Gastroesophageal sphincter (tissue), 4 donors: Measurements from ENCODE around the gene DIAPH3. TPM values are rescaled to one million over a fixed set of nuclear protein-coding genes. Genes with fewer than 3 reads are reported as not detected.

Experiments used
- ATAC-seq: fragments of 150-250 bp; one replicate; pipeline ENCODE4 v1.9.1; 2016; ENCODE audit warnings: mild to moderate bottlenecking, moderate library complexity
- H3K27ac ChIP-seq, 4 donors: fragments of 200-600 bp; sonication (generic) in 3 of 4; 1 replicate in 3 of 4; 2 replicates in 1 of 4; pipeline ENCODE4 v1.5.1; 2016 to 2019
- H3K27me3 ChIP-seq: fragments of 200-600 bp; sonication (generic); one replicate; pipeline ENCODE4 v1.5.1; 2019
- H3K36me3 ChIP-seq, 2 donors: fragments of 200-600 bp; sonication (generic); one replicate each; pipeline ENCODE4 v1.5.1; 2019; ENCODE audit warnings: control low read depth in 1 of 2
- H3K4me1 ChIP-seq, 3 donors: fragments of 200-600 bp; sonication (generic); 1 replicate in 2 of 3; 2 replicates in 1 of 3; pipeline ENCODE4 v1.5.1; 2016 to 2019; ENCODE audit warnings: control low read depth in 2 of 3
- H3K4me3 ChIP-seq, 2 donors: fragments of 200-600 bp; sonication (generic); one replicate each; pipeline ENCODE4 v1.5.1; 2019; ENCODE audit warnings: mild to moderate bottlenecking in 1 of 2, moderate library complexity in 1 of 2
- H3K9me3 ChIP-seq, 3 donors: fragments of 200-600 bp; sonication (generic); one replicate each; pipeline ENCODE4 v1.5.1; 2017 to 2019; ENCODE audit warnings: control low read depth in 2 of 3
- EP300 ChIP-seq: sonication (generic); formaldehyde crosslinking; IDR thresholded peaks from one replicate; pipeline ENCODE4 v1.6.1; 2017; ENCODE audit warnings: antibody characterized with exemption, mild to moderate bottlenecking
- POLR2A ChIP-seq, 2 donors: fragments of 450-650 bp; IDR thresholded peaks; one replicate each; pipeline ENCODE4 v1.6.1; 2017; ENCODE audit warnings: antibody characterized with exemption in 2 of 2, mild to moderate bottlenecking in 2 of 2, moderate library complexity in 1 of 2
- POLR2AphosphoS5 ChIP-seq: sonication (generic); formaldehyde crosslinking; IDR thresholded peaks from one replicate; pipeline ENCODE4 v1.6.1; 2017; ENCODE audit warnings: antibody characterized with exemption
- WGBS, 2 donors: methylation state at CpG; one replicate each; pipeline ENCODE4 v1.1.5; 2018; ENCODE audit warnings: low coverage in 1 of 2; 5-methylcytosine and 5-hydroxymethylcytosine counted together
- total RNA-seq, 4 donors: library from RNA; depleted of rRNA; stranded (reverse); fragments of >200 nt; gene quantifications; one replicate each; pipeline ENCODE4 v1.1.0, GENCODE V29; 2016
- TF ChIP-seq, protein P1 (sequence below), 4 experiments: fragments of 200-600 bp in 2 of 4; fragments of 450-650 bp in 2 of 4; sonication (generic) in 1 of 4; IDR thresholded peaks; one replicate each; pipeline ENCODE4 v1.5.1; 2017 to 2019; ENCODE audit warnings: antibody characterized with exemption in 4 of 4, mild to moderate bottlenecking in 2 of 4, moderate library complexity in 2 of 4

The DIAPH3 gene
- total RNA-seq, 4 donors from 2014 or later: 0.13 to 1.7 (median 0.49) TPM; not detected in 1

DNA sequence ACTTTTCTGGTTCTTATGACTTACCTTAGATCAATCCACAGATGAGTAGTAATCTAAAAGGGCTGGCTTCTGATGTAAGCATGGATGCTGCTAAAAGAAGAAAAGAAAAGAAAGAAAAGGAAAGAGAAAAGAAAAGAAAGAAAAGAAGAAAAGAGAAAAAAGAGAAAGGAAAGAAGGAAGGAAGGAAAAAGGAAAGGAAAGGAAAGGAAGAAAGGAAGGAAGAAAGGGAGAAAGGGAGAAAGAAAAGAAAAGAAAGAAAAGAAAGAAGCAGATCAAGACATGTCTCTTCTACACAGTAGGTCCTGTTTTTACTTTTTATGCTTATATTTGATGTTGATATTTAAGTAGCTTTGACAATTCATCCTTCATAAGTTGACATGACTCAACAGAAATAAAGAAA is 421.3 kb downstream of the DIAPH3 start:
- no peak overlapping the region for H3K4me3 ChIP-seq
- no peaks in the 10 kb centered on the region for H3K4me1 ChIP-seq
- no peak for ATAC-seq
- no peaks in the 10 kb centered on the region for H3K9me3 ChIP-seq
- H3K36me3 ChIP-seq: no peaks in the 10 kb centered on the region
- no peaks in the 10 kb centered on the region for H3K27me3 ChIP-seq
- H3K27ac ChIP-seq: no peak overlapping the region
- TF ChIP-seq, protein P1, sequence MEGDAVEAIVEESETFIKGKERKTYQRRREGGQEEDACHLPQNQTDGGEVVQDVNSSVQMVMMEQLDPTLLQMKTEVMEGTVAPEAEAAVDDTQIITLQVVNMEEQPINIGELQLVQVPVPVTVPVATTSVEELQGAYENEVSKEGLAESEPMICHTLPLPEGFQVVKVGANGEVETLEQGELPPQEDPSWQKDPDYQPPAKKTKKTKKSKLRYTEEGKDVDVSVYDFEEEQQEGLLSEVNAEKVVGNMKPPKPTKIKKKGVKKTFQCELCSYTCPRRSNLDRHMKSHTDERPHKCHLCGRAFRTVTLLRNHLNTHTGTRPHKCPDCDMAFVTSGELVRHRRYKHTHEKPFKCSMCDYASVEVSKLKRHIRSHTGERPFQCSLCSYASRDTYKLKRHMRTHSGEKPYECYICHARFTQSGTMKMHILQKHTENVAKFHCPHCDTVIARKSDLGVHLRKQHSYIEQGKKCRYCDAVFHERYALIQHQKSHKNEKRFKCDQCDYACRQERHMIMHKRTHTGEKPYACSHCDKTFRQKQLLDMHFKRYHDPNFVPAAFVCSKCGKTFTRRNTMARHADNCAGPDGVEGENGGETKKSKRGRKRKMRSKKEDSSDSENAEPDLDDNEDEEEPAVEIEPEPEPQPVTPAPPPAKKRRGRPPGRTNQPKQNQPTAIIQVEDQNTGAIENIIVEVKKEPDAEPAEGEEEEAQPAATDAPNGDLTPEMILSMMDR (IDR thresholded peaks at IDR 0.05): no peak
- no peak for TF ChIP-seq POLR2A (IDR thresholded peaks at IDR 0.05)
- no peak for TF ChIP-seq POLR2AphosphoS5
- TF ChIP-seq EP300: no peak

GRCh38 chr13:59738921-59739320 is 424.8 kb downstream of the DIAPH3 start:
- 92 to 93% methylated on average over 5 of the region's 5 CpGs for WGBS, 2 donors
- Histone ChIP-seq H3K27me3 (no peaks in the 10 kb centered on the region), H3K27ac (no peak overlapping the region), H3K9me3 (no peaks in the 10 kb centered on the region), H3K4me1 (no peaks in the 10 kb centered on the region), H3K36me3 (no peaks in the 10 kb centered on the region), H3K4me3 (no peak overlapping the region)
- ATAC-seq: no peak
- TF ChIP-seq, protein P1 (IDR thresholded peaks at IDR 0.05): no peak
- TF ChIP-seq POLR2A (IDR thresholded peaks at IDR 0.05) (no peak), POLR2AphosphoS5 (no peak), EP300 (no peak)

GRCh38 chr13:59734393-59734792 is 429.3 kb downstream of the DIAPH3 start:
- no peaks in the 10 kb centered on the region for H3K27me3 ChIP-seq
- WGBS, 2 donors: 68 to 80% methylated on average over 5 to 6 of the region's 6 CpGs

GRCh38 chr13:59733744-59734143 is 430.0 kb downstream of the DIAPH3 start:
- H3K36me3 ChIP-seq: no peaks in the 10 kb centered on the region
- no peaks in the 10 kb centered on the region for H3K9me3 ChIP-seq
- H3K4me1 ChIP-seq: no peaks in the 10 kb centered on the region
- H3K27ac ChIP-seq: no peak overlapping the region
- H3K4me3 ChIP-seq: no peak overlapping the region
- ATAC-seq: no peak
- H3K27me3 ChIP-seq: no peaks in the 10 kb centered on the region
- TF ChIP-seq POLR2A (IDR thresholded peaks at IDR 0.05): no peak
- TF ChIP-seq, protein P1 (IDR thresholded peaks at IDR 0.05): no peak
- TF ChIP-seq EP300: no peak
- TF ChIP-seq POLR2AphosphoS5: no peak
- WGBS, 2 donors: 88 to 95% methylated on average over 2 of the region's 2 CpGs

More at GRCh38 chr13:59734393-59734792, 429.3 kb downstream of the DIAPH3 start:
- H3K9me3 ChIP-seq: no peaks in the 10 kb centered on the region
- H3K4me3 ChIP-seq: no peak overlapping the region
- no peak for ATAC-seq
- no peak for TF ChIP-seq EP300
- TF ChIP-seq POLR2A (IDR thresholded peaks at IDR 0.05): no peak
- TF ChIP-seq, protein P1 (IDR thresholded peaks at IDR 0.05): no peak
- TF ChIP-seq POLR2AphosphoS5: no peak
- no peaks in the 10 kb centered on the region for H3K36me3 ChIP-seq
- no peak overlapping the region for H3K27ac ChIP-seq
- no peaks in the 10 kb centered on the region for H3K4me1 ChIP-seq

DNA sequence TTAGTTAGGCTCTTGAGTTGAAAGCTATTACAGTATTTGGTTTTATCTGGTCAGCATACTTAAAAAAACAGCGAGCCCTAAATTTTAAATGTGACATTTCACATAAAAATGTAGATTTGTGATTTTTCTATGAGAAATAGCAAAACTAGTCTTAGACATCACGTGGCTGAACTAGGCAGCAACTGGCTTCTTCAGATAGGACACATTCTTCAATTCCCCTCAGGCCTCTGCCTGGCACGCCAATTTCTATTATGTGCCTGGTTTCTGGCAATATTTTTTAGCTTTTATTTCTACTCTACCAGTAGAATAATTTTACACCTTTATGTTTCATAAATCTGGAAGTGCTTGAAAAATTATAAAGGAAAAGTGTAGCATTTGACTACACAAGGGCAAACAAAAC is 433.7 kb downstream of the DIAPH3 start:
- no peaks in the 10 kb centered on the region for H3K9me3 ChIP-seq
- no peaks in the 10 kb centered on the region for H3K4me1 ChIP-seq
- H3K27ac ChIP-seq: no peak overlapping the region
- H3K27me3 ChIP-seq: no peaks in the 10 kb centered on the region
- TF ChIP-seq POLR2AphosphoS5 (no peak), EP300 (no peak), POLR2A (IDR thresholded peaks at IDR 0.05) (no peak)
- TF ChIP-seq, protein P1 (IDR thresholded peaks at IDR 0.05): no peak
- H3K36me3 ChIP-seq: no peaks in the 10 kb centered on the region
- H3K4me3 ChIP-seq: no peak overlapping the region
- no peak for ATAC-seq
- 94 to 98% methylated on average over 3 of the region's 3 CpGs for WGBS, 2 donors
